Body of pancreas (tissue), 4 donors: ENCODE data around the gene CPN1.

ENCODE experiments used
- CTCF ChIP-seq, 7 experiments: fragments of 450-650 bp in 4 of 7; fragments of 200-600 bp in 3 of 7; sonication (generic) in 3 of 7; IDR thresholded peaks; one replicate each; pipeline ENCODE4 v1.5.1; 2016 to 2019; ENCODE audit warnings: antibody characterized with exemption in 7 of 7
- POLR2A ChIP-seq, 3 donors: fragments of 450-650 bp; IDR thresholded peaks; one replicate each; pipeline ENCODE4 v1.6.1; 2016; ENCODE audit warnings: antibody characterized with exemption in 3 of 3, mild to moderate bottlenecking in 2 of 3

DNA sequence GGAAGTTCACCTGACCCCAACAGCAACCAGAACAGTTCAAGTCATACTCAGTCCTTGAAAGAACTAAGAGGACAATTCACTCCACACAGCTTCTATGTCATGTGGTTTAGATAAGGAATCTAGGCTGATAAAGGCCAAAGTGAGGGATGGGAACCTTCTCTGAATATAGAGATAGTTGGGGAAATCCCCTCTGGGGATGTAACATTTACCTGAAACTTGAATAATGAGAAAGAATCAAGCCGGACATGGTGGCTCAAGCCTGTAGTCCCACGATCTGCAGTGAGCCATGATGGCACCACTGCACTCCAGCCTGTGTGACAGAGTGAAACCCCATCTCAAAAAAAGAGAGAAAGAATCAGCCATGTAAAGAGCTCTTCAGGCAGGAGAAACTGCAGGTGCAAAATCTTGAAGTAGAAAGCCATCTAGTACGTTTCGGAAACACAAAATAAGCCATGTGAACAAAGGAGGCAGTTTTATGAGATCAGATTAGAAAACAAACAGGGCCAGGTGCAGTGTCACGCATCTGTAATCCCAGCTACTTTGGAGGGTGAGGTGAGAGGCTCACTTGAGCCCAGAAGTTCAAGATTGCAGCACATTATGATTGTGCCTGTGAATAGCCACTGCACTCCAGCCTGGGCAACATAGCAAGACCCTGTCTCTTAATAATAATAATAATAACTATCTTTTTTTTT is 67.5 kb downstream of the CPN1 start:
- TF ChIP-seq CTCF (IDR thresholded peaks at IDR 0.05) = no peak
- TF ChIP-seq POLR2A (IDR thresholded peaks at IDR 0.05) = no peak
